WTC11 (cell line): ENCODE measurements around the gene PTPN6. TPM values are rescaled to one million over a fixed set of nuclear protein-coding genes. Genes with fewer than 3 reads are reported as not detected.

Source experiments
- ATAC-seq: fragments of 200-7000 bp; cut with Tn5 transposase; 2 replicates; pipeline ENCODE4 v1.10.0; 2021; ENCODE audit warnings: mild to moderate bottlenecking, moderate library complexity
- CTCF ChIA-PET: fragments of 300-600 bp; sonication (Branson Sonifier 250); formaldehyde crosslinking; loops from one replicate; lab custom pipeline; 2021; ENCODE audit warnings: antibody characterized with exemption; lab: Charles Lee
- POLR2A ChIA-PET: fragments of 350-600 bp; sonication (Branson Sonifier 250); formaldehyde crosslinking; loops from one replicate; lab custom pipeline; 2021; ENCODE audit warnings: antibody characterized with exemption; lab: Charles Lee
- DNase-seq: peaks from one replicate; pipeline ENCODE4 v3.0.0; 2021; ENCODE audit warnings: low spot score
- H3K27ac Mint-ChIP-seq: 2 replicates; pipeline ENCODE4 v1.8.0; 2021; ENCODE audit warnings: mixed read lengths
- H3K27me3 Mint-ChIP-seq: 2 replicates; pipeline ENCODE4 v1.8.0; 2021; ENCODE audit warnings: low read depth, mild to moderate bottlenecking, moderate library complexity, mixed read lengths
- H3K36me3 Mint-ChIP-seq: 2 replicates; pipeline ENCODE4 v1.8.0; 2021; ENCODE audit warnings: mixed read lengths
- H3K4me1 Mint-ChIP-seq: 2 replicates; pipeline ENCODE4 v1.8.0; 2022; ENCODE audit warnings: mixed read lengths
- H3K4me3 Mint-ChIP-seq: 2 replicates; pipeline ENCODE4 v1.8.0; 2021; ENCODE audit warnings: mild to moderate bottlenecking, moderate library complexity, mixed read lengths
- H3K9me3 Mint-ChIP-seq: 2 replicates; pipeline ENCODE4 v1.8.0; 2021; ENCODE audit warnings: mixed read lengths
- ETV6 ChIP-seq: sonication (generic); formaldehyde crosslinking; IDR thresholded peaks from 2 replicates; pipeline ENCODE4 v1.8.1; 2022; ENCODE audit warnings: mild to moderate bottlenecking, missing genetic modification reagents
- FOXK1 ChIP-seq: sonication (generic); formaldehyde crosslinking; IDR thresholded peaks from 2 replicates; pipeline ENCODE4 v1.8.0; 2022; ENCODE audit warnings: mild to moderate bottlenecking, moderate library complexity, missing genetic modification reagents
- FOXP1 ChIP-seq: sonication (generic); formaldehyde crosslinking; IDR thresholded peaks from 2 replicates; pipeline ENCODE4 v1.8.0; 2022; ENCODE audit warnings: missing genetic modification reagents, mild to moderate bottlenecking, moderate library complexity, borderline replicate concordance
- NFE2L1 ChIP-seq: sonication (generic); formaldehyde crosslinking; IDR thresholded peaks from 2 replicates; pipeline ENCODE4 v1.8.1; 2023; ENCODE audit warnings: missing genetic modification reagents
- SMAD3 ChIP-seq: sonication (generic); formaldehyde crosslinking; IDR thresholded peaks from 2 replicates; pipeline ENCODE4 v1.8.0; 2022; ENCODE audit warnings: missing genetic modification reagents, mild to moderate bottlenecking, borderline replicate concordance
- total RNA-seq: library from RNA; stranded (reverse); gene quantifications from 3 replicates; pipeline ENCODE4 v1.2.3, GENCODE V29; 2021
- TF ChIP-seq, protein P1 (sequence below): sonication (generic); formaldehyde crosslinking; IDR thresholded peaks from 2 replicates; pipeline ENCODE4 v1.8.1; 2023; ENCODE audit warnings: mild to moderate bottlenecking, moderate library complexity, missing genetic modification reagents
- TF ChIP-seq, protein P2 (sequence below): sonication (generic); formaldehyde crosslinking; IDR thresholded peaks from 2 replicates; pipeline ENCODE4 v1.8.0; 2022; ENCODE audit warnings: missing genetic modification reagents
- TF ChIP-seq, protein P3 (sequence below): sonication (generic); formaldehyde crosslinking; IDR thresholded peaks from 2 replicates; pipeline ENCODE4 v1.8.0; 2022; ENCODE audit warnings: mild to moderate bottlenecking, missing genetic modification reagents
- TF ChIP-seq, protein P4 (sequence below): sonication (generic); formaldehyde crosslinking; IDR thresholded peaks from 2 replicates; pipeline ENCODE4 v1.8.0; 2023; ENCODE audit warnings: mild to moderate bottlenecking, missing genetic modification reagents
- TF ChIP-seq, protein P5 (sequence below): sonication (generic); formaldehyde crosslinking; IDR thresholded peaks from 2 replicates; pipeline ENCODE4 v1.8.1; 2022; ENCODE audit warnings: missing genetic modification reagents, borderline replicate concordance

PTPN6 gene
- total RNA-seq, 1 experiment from 2014 or later: 27.1 TPM

DNA sequence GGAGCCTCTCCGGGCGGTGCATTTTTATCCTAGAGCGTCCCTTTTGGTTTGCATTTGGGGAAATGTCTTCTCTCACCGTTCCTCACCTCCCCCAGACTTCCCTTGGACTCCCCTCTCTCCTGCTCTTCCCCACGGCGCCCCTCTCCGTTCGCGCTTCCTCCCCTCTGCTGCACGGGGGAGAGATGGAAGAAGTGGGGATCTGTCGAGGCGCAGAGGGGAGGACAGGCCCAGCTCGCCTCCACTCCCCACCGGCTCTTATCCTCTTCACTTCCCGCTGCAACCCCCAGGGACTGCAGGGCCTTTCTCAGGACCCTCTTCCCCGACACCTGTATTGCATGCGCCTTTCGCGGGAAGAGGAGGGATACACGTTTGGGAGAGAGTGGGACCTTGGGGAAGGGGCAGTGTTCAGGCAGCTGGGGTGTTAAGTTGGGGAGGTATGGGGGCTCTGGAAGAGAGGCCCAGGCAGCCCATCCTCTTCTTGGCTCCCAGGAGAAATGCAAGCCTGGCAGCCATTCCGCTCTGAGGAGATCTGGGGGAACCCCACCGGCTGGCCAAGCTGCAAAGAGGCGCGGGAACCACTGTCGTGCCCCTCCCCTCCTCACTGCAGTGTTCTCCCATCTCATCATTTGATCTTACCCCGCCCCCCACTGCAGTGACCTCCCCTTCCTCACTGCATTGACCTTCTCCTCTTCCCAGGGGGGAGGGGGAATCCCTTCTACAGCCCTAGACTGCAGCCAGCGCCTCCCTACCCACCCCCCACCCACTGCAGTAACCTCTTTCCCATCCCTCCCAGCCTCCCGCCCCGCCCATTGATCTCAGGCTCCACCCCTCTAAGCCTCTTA is 36.0 kb upstream of the PTPN6 start:
- H3K27ac Mint-ChIP-seq: peak overlapping the region; percentile 64

More for the DNA sequence above, 36.0 kb upstream of the PTPN6 start:
- DNase-seq (peak; percentile 74), ATAC-seq (peak; percentile 41)
- ChIA-PET CTCF (interaction anchor here (0.7 to 9.1 kb wide), 7 partner anchors 11 to 46 kb away, joined by 3 to 45 read pairs (median 7); partner anchors contain the start of gene SPSB2), POLR2A (interaction anchor here (0.5 to 2.0 kb wide), 6 partner anchors 11 to 47 kb away, joined by 4 to 16 read pairs (median 5); partner anchors contain the start of genes C12orf57, RNU7-1, SPSB2 and TPI1)
- Mint-ChIP-seq H3K27me3 (peaks cover 12% of the 10 kb centered on the region), H3K36me3 (peaks cover 32% of the 10 kb centered on the region), H3K4me3 (peak overlapping the region; percentile 97), H3K9me3 (no peaks in the 10 kb centered on the region), H3K4me1 (peaks cover 39% of the 10 kb centered on the region)
- TF ChIP-seq, protein P1, sequence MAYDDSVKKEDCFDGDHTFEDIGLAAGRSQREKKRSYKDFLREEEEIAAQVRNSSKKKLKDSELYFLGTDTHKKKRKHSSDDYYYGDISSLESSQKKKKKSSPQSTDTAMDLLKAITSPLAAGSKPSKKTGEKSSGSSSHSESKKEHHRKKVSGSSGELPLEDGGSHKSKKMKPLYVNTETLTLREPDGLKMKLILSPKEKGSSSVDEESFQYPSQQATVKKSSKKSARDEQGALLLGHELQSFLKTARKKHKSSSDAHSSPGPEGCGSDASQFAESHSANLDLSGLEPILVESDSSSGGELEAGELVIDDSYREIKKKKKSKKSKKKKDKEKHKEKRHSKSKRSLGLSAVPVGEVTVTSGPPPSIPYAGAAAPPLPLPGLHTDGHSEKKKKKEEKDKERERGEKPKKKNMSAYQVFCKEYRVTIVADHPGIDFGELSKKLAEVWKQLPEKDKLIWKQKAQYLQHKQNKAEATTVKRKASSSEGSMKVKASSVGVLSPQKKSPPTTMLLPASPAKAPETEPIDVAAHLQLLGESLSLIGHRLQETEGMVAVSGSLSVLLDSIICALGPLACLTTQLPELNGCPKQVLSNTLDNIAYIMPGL: 0 out of 2 replicates have a peak, but pooled peaks have one; percentile 48
- TF ChIP-seq, protein P2, sequence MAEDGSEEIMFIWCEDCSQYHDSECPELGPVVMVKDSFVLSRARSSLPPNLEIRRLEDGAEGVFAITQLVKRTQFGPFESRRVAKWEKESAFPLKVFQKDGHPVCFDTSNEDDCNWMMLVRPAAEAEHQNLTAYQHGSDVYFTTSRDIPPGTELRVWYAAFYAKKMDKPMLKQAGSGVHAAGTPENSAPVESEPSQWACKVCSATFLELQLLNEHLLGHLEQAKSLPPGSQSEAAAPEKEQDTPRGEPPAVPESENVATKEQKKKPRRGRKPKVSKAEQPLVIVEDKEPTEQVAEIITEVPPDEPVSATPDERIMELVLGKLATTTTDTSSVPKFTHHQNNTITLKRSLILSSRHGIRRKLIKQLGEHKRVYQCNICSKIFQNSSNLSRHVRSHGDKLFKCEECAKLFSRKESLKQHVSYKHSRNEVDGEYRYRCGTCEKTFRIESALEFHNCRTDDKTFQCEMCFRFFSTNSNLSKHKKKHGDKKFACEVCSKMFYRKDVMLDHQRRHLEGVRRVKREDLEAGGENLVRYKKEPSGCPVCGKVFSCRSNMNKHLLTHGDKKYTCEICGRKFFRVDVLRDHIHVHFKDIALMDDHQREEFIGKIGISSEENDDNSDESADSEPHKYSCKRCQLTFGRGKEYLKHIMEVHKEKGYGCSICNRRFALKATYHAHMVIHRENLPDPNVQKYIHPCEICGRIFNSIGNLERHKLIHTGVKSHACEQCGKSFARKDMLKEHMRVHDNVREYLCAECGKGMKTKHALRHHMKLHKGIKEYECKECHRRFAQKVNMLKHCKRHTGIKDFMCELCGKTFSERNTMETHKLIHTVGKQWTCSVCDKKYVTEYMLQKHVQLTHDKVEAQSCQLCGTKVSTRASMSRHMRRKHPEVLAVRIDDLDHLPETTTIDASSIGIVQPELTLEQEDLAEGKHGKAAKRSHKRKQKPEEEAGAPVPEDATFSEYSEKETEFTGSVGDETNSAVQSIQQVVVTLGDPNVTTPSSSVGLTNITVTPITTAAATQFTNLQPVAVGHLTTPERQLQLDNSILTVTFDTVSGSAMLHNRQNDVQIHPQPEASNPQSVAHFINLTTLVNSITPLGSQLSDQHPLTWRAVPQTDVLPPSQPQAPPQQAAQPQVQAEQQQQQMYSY (CRISPR knock-in tag): peak; percentile 61
- no peak for TF ChIP-seq NFE2L1 (CRISPR knock-in tag)
- TF ChIP-seq SMAD3 (CRISPR knock-in tag): no peak
- TF ChIP-seq FOXP1: no peak
- TF ChIP-seq, protein P3, sequence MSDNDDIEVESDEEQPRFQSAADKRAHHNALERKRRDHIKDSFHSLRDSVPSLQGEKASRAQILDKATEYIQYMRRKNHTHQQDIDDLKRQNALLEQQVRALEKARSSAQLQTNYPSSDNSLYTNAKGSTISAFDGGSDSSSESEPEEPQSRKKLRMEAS (CRISPR knock-in tag): 0 out of 2 replicates have a peak, but pooled peaks have one; percentile 51
- TF ChIP-seq, protein P4, sequence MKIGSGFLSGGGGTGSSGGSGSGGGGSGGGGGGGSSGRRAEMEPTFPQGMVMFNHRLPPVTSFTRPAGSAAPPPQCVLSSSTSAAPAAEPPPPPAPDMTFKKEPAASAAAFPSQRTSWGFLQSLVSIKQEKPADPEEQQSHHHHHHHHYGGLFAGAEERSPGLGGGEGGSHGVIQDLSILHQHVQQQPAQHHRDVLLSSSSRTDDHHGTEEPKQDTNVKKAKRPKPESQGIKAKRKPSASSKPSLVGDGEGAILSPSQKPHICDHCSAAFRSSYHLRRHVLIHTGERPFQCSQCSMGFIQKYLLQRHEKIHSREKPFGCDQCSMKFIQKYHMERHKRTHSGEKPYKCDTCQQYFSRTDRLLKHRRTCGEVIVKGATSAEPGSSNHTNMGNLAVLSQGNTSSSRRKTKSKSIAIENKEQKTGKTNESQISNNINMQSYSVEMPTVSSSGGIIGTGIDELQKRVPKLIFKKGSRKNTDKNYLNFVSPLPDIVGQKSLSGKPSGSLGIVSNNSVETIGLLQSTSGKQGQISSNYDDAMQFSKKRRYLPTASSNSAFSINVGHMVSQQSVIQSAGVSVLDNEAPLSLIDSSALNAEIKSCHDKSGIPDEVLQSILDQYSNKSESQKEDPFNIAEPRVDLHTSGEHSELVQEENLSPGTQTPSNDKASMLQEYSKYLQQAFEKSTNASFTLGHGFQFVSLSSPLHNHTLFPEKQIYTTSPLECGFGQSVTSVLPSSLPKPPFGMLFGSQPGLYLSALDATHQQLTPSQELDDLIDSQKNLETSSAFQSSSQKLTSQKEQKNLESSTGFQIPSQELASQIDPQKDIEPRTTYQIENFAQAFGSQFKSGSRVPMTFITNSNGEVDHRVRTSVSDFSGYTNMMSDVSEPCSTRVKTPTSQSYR (CRISPR knock-in tag): peak; percentile 79
- no peak for TF ChIP-seq ETV6 (CRISPR knock-in tag)
- TF ChIP-seq FOXK1 (CRISPR knock-in tag): no peak
- TF ChIP-seq, protein P5, sequence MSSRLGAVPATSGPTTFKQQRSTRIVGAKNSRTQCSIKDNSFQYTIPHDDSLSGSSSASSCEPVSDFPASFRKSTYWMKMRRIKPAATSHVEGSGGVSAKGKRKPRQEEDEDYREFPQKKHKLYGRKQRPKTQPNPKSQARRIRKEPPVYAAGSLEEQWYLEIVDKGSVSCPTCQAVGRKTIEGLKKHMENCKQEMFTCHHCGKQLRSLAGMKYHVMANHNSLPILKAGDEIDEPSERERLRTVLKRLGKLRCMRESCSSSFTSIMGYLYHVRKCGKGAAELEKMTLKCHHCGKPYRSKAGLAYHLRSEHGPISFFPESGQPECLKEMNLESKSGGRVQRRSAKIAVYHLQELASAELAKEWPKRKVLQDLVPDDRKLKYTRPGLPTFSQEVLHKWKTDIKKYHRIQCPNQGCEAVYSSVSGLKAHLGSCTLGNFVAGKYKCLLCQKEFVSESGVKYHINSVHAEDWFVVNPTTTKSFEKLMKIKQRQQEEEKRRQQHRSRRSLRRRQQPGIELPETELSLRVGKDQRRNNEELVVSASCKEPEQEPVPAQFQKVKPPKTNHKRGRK: no peak
